Measurements from ENCODE around the gene IGFL4. TPM values are rescaled to one million over a fixed set of nuclear protein-coding genes. Genes with fewer than 3 reads are reported as not detected.
"Not testable (repeated sequence)": the region's sequence is repeated elsewhere in the genome, so short reads cannot be mapped to it uniquely, and the experiment has no call there.

Gene IGFL4
- total RNA-seq, 4 donors from 2014 or later, result 1.4 to 10.6 (median 5.5) TPM

GRCh38 chr19:46082728-46083050 lies 41.9 kb upstream of the IGFL4 start:
- 27% methylated on average over 2 of the region's 2 CpGs for WGBS
- H3K36me3 ChIP-seq, result no peaks in the 10 kb centered on the region
- TF ChIP-seq POLR2AphosphoS5 (IDR thresholded peaks at IDR 0.05) (no peak), POLR2A (IDR thresholded peaks at IDR 0.05) (no peak), EP300 (IDR thresholded peaks at IDR 0.05) (no peak)
- TF ChIP-seq, protein P1, sequence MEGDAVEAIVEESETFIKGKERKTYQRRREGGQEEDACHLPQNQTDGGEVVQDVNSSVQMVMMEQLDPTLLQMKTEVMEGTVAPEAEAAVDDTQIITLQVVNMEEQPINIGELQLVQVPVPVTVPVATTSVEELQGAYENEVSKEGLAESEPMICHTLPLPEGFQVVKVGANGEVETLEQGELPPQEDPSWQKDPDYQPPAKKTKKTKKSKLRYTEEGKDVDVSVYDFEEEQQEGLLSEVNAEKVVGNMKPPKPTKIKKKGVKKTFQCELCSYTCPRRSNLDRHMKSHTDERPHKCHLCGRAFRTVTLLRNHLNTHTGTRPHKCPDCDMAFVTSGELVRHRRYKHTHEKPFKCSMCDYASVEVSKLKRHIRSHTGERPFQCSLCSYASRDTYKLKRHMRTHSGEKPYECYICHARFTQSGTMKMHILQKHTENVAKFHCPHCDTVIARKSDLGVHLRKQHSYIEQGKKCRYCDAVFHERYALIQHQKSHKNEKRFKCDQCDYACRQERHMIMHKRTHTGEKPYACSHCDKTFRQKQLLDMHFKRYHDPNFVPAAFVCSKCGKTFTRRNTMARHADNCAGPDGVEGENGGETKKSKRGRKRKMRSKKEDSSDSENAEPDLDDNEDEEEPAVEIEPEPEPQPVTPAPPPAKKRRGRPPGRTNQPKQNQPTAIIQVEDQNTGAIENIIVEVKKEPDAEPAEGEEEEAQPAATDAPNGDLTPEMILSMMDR (IDR thresholded peaks at IDR 0.05), result no peak
- no peak overlapping the region for H3K4me3 ChIP-seq
- H3K4me1 ChIP-seq, result peaks cover 8% of the 10 kb centered on the region
- no peak for DNase-seq (ENCODE audit: low spot score in 2 of 2)
- no peaks in the 10 kb centered on the region for H3K9me3 ChIP-seq
- H3K27me3 ChIP-seq, result peaks cover 19% of the 10 kb centered on the region
- H3K27ac ChIP-seq, result no peak overlapping the region

- H3K4me3 ChIP-seq, result no peak overlapping the region
- TF ChIP-seq, protein P1 (IDR thresholded peaks at IDR 0.05), result peak; percentile 33 to 62
- TF ChIP-seq POLR2A (IDR thresholded peaks at IDR 0.05) (no peak), EP300 (IDR thresholded peaks at IDR 0.05) (no peak), POLR2AphosphoS5 (IDR thresholded peaks at IDR 0.05) (no peak)
- peaks cover 24% of the 10 kb centered on the region for H3K27me3 ChIP-seq
- 48% methylated on average over 4 of the region's 4 CpGs for WGBS
- H3K36me3 ChIP-seq, result no peaks in the 10 kb centered on the region
- H3K4me1 ChIP-seq, result peaks cover 14% of the 10 kb centered on the region
- no peak for DNase-seq (ENCODE audit: low spot score in 2 of 2)
- no peak overlapping the region for H3K27ac ChIP-seq
- no peaks in the 10 kb centered on the region for H3K9me3 ChIP-seq
Observed at GRCh38 chr19:46081928-46082727, 41.3 kb upstream of the IGFL4 start.

GRCh38 chr19:46080561-46080960 lies 39.8 kb upstream of the IGFL4 start:
- no peak for DNase-seq (ENCODE audit: low spot score in 2 of 2)
- TF ChIP-seq EP300 (IDR thresholded peaks at IDR 0.05), result no peak
- no peak for TF ChIP-seq POLR2A (IDR thresholded peaks at IDR 0.05)
- no peak for TF ChIP-seq POLR2AphosphoS5 (IDR thresholded peaks at IDR 0.05)
- TF ChIP-seq, protein P1 (IDR thresholded peaks at IDR 0.05), result no peak
- H3K36me3 ChIP-seq, result no peaks in the 10 kb centered on the region
- H3K4me3 ChIP-seq, result no peak overlapping the region
- H3K27me3 ChIP-seq, result peaks cover 38% of the 10 kb centered on the region
- no peak overlapping the region for H3K27ac ChIP-seq
- WGBS, result 65% methylated on average over 3 of the region's 3 CpGs
- H3K9me3 ChIP-seq, result no peaks in the 10 kb centered on the region
- peaks cover 19% of the 10 kb centered on the region for H3K4me1 ChIP-seq

DNA sequence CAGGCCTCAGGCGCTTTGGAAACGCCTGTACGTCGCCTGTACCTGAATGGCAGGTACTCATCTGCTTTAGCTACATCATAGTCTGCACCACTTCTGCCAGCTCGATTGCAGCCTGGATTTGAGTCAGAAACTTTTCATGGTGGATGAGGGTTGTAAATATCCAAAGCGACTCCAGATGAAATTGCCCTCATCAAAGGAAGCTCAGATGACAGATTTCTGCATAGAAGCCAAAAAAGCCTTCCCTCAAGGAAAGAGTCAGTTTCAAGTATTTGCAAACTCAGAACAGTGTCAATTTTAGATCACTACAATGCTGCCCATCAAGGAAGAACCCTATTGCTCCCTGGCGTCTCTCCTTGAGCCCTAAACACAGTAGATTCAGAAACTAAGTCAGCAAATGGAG lies 38.8 kb upstream of the IGFL4 start:
- no peak for TF ChIP-seq POLR2AphosphoS5 (IDR thresholded peaks at IDR 0.05)
- TF ChIP-seq POLR2A (IDR thresholded peaks at IDR 0.05), result no peak
- TF ChIP-seq, protein P1 (IDR thresholded peaks at IDR 0.05), result no peak
- TF ChIP-seq EP300 (IDR thresholded peaks at IDR 0.05), result no peak

GRCh38 chr19:46078573-46079332 lies 38.0 kb upstream of the IGFL4 start:
- whole genome bisulfite sequencing, result 15% methylated on average over 4 of the region's 71 CpGs
- not testable (repeated sequence) for DNase-seq (ENCODE audit: low spot score in 2 of 2); H3K36me3 ChIP-seq; H3K9me3 ChIP-seq
- peaks cover 19% of the 10 kb centered on the region for H3K4me1 ChIP-seq
- peak overlapping the region; percentile 10 for H3K4me3 ChIP-seq
- H3K27ac ChIP-seq, result peak overlapping the region; percentile 72
- TF ChIP-seq, protein P1 (IDR thresholded peaks at IDR 0.05), result peak; percentile 49 to 65
- H3K27me3 ChIP-seq, result peaks cover 51% of the 10 kb centered on the region

More for the DNA sequence above, 38.8 kb upstream of the IGFL4 start:
- H3K4me1 ChIP-seq, result peaks cover 19% of the 10 kb centered on the region
- peaks cover 48% of the 10 kb centered on the region for H3K27me3 ChIP-seq
- H3K4me3 ChIP-seq, result peak overlapping the region; percentile 10
- WGBS, result 54% methylated on average over 7 of the region's 7 CpGs
- H3K9me3 ChIP-seq, result no peaks in the 10 kb centered on the region
- no peaks in the 10 kb centered on the region for H3K36me3 ChIP-seq
- peak overlapping the region; percentile 72 for H3K27ac ChIP-seq
- no peak for DNase-seq (ENCODE audit: low spot score in 2 of 2)
